Measurements from ENCODE around the gene CBFB. TPM values are rescaled to one million over a fixed set of nuclear protein-coding genes. Genes with fewer than 3 reads are reported as not detected.
A peak's percentile ranks its signal among the peaks of the same experiment; 100 is the strongest.

CBFB gene
- total and polyA plus RNA-seq, 2 of the 13 experiments (the other 11 are each of a cell fraction or from before 2014, with no cell fraction given): 22.1 to 70.8 TPM

GRCh38 chr16:67029254-67030096 lies 526 bp downstream of the CBFB start (continued):
- TF ChIP-seq ZBTB40 (IDR thresholded peaks at IDR 0.05) (no peak), ZBTB40 (CRISPR knock-in tag; IDR thresholded peaks at IDR 0.05) (peak; percentile 45; the same call in 1 of the 2 replicates), SMARCE1 (IDR thresholded peaks at IDR 0.05; ENCODE audit: borderline replicate concordance) (no peak), SOX13 (IDR thresholded peaks at IDR 0.05) (no peak), SOX13 (CRISPR knock-in tag; conservative IDR thresholded peaks at IDR 0.05 in 1 of 2, IDR thresholded peaks at IDR 0.05 in 1 of 2) (no peak), UBTF (CRISPR knock-in tag; IDR thresholded peaks at IDR 0.05) (peak; percentile 84; the same call in 1 of the 2 replicates), MAX (IDR thresholded peaks at IDR 0.05) (peak; percentile 4; the same call in 1 of the 2 replicates), ZNF800 (CRISPR knock-in tag; IDR thresholded peaks at IDR 0.05) (peak; percentile 55; the same call in 1 of the 2 replicates), KLF16 (CRISPR knock-in tag; IDR thresholded peaks at IDR 0.05) (peak in 1 of 2 experiments; percentile 39; a peak in 1 of 4 replicates), ZNF749 (CRISPR knock-in tag; IDR thresholded peaks at IDR 0.05; ENCODE audit: borderline replicate concordance) (no peak), ZBTB46 (CRISPR knock-in tag; IDR thresholded peaks at IDR 0.05; ENCODE audit: borderline replicate concordance) (no peak; the same call in 1 of the 2 replicates), CBX1 (IDR thresholded peaks at IDR 0.05; ENCODE audit: low read depth) (no peak)
